ENCODE data around the gene SUGCT. TPM values are rescaled to one million over a fixed set of nuclear protein-coding genes. Genes with fewer than 3 reads are reported as not detected.

Gene SUGCT
- total RNA-seq, 1 donor from 2014 or later = 11.9 TPM

GRCh38 chr7:40175725-40176510, 41.1 kb downstream of the SUGCT start:
- TF ChIP-seq CTCF (IDR thresholded peaks at IDR 0.05) = no peak
- H3K36me3 Mint-ChIP-seq (ENCODE audit: unreplicated experiment) = no peaks in the 10 kb centered on the region
- peaks cover 9% of the 10 kb centered on the region for H3K4me1 Mint-ChIP-seq (ENCODE audit: unreplicated experiment)
- H3K27me3 Mint-ChIP-seq (ENCODE audit: unreplicated experiment) = no peaks in the 10 kb centered on the region
- no peaks in the 10 kb centered on the region for H3K9me3 Mint-ChIP-seq (ENCODE audit: unreplicated experiment)
- H3K27ac Mint-ChIP-seq (ENCODE audit: unreplicated experiment) = peak overlapping the region; percentile 13
- peak; percentile 40 for DNase-seq (ENCODE audit: extremely low spot score, unreplicated experiment)
- H3K4me3 Mint-ChIP-seq (ENCODE audit: unreplicated experiment) = no peak overlapping the region

GRCh38 chr7:40177071-40177470, 42.3 kb downstream of the SUGCT start:
- H3K36me3 Mint-ChIP-seq (ENCODE audit: unreplicated experiment) = no peaks in the 10 kb centered on the region
- no peak for TF ChIP-seq CTCF (IDR thresholded peaks at IDR 0.05)
- DNase-seq (ENCODE audit: extremely low spot score, unreplicated experiment) = no peak
- peaks cover 9% of the 10 kb centered on the region for H3K4me1 Mint-ChIP-seq (ENCODE audit: unreplicated experiment)
- H3K27me3 Mint-ChIP-seq (ENCODE audit: unreplicated experiment) = no peaks in the 10 kb centered on the region
- H3K4me3 Mint-ChIP-seq (ENCODE audit: unreplicated experiment) = no peak overlapping the region
- no peaks in the 10 kb centered on the region for H3K9me3 Mint-ChIP-seq (ENCODE audit: unreplicated experiment)
- H3K27ac Mint-ChIP-seq (ENCODE audit: unreplicated experiment) = no peak overlapping the region

GRCh38 chr7:40182452-40182851, 47.6 kb downstream of the SUGCT start:
- Mint-ChIP-seq H3K9me3 (ENCODE audit: unreplicated experiment) (no peaks in the 10 kb centered on the region), H3K4me3 (ENCODE audit: unreplicated experiment) (no peak overlapping the region), H3K4me1 (ENCODE audit: unreplicated experiment) (no peaks in the 10 kb centered on the region), H3K36me3 (ENCODE audit: unreplicated experiment) (peaks cover 8% of the 10 kb centered on the region), H3K27ac (ENCODE audit: unreplicated experiment) (no peak overlapping the region), H3K27me3 (ENCODE audit: unreplicated experiment) (no peaks in the 10 kb centered on the region)
- DNase-seq (ENCODE audit: extremely low spot score, unreplicated experiment) = no peak
- no peak for TF ChIP-seq CTCF (IDR thresholded peaks at IDR 0.05)

GRCh38 chr7:40186586-40186985, 51.8 kb downstream of the SUGCT start:
- Mint-ChIP-seq H3K27ac (ENCODE audit: unreplicated experiment) (no peak overlapping the region), H3K4me3 (ENCODE audit: unreplicated experiment) (no peak overlapping the region), H3K36me3 (ENCODE audit: unreplicated experiment) (peaks cover 8% of the 10 kb centered on the region), H3K9me3 (ENCODE audit: unreplicated experiment) (no peaks in the 10 kb centered on the region), H3K4me1 (ENCODE audit: unreplicated experiment) (no peaks in the 10 kb centered on the region), H3K27me3 (ENCODE audit: unreplicated experiment) (no peaks in the 10 kb centered on the region)
- no peak for TF ChIP-seq CTCF (IDR thresholded peaks at IDR 0.05)
- DNase-seq (ENCODE audit: extremely low spot score, unreplicated experiment) = peak; percentile 54

GRCh38 chr7:40192036-40192435, 57.2 kb downstream of the SUGCT start:
- Mint-ChIP-seq H3K4me3 (ENCODE audit: unreplicated experiment) (no peak overlapping the region), H3K27ac (ENCODE audit: unreplicated experiment) (no peak overlapping the region), H3K4me1 (ENCODE audit: unreplicated experiment) (peaks cover 5% of the 10 kb centered on the region), H3K27me3 (ENCODE audit: unreplicated experiment) (no peaks in the 10 kb centered on the region), H3K9me3 (ENCODE audit: unreplicated experiment) (no peaks in the 10 kb centered on the region), H3K36me3 (ENCODE audit: unreplicated experiment) (no peaks in the 10 kb centered on the region)
- TF ChIP-seq CTCF (IDR thresholded peaks at IDR 0.05) = no peak
- DNase-seq (ENCODE audit: extremely low spot score, unreplicated experiment) = no peak

Data from osteocyte (in vitro differentiated cells).